HCT116 (cell line): ENCODE measurements around the gene GAMT. TPM values are rescaled to one million over a fixed set of nuclear protein-coding genes. Genes with fewer than 3 reads are reported as not detected.

Experiments
- ATAC-seq: fragments of 200-7000 bp; cut with Tn5 transposase; 2 replicates; pipeline ENCODE4 v1.9.1; 2020; ENCODE audit warnings: mild to moderate bottlenecking, moderate library complexity
- BruUV-seq: library from RNA; stranded (reverse); fragments of 400-500 nt; replicated peaks from 2 replicates; lab custom pipeline; 2021; lab: Mats Ljungman, UMichigan
- CTCF ChIA-PET: fragments of 300-600 bp; sonication (Branson Sonifier 250); formaldehyde crosslinking; loops from one replicate; lab custom pipeline; 2021; ENCODE audit warnings: antibody characterized with exemption; lab: Charles Lee
- POLR2A ChIA-PET: fragments of 300-600, 350-600 bp; sonication (Branson Sonifier 250); formaldehyde crosslinking; loops from one replicate; lab custom pipeline; 2021; ENCODE audit warnings: antibody characterized with exemption; lab: Charles Lee
- RAD21 ChIA-PET, 2 experiments: fragments of 300-600 bp; sonication (Branson Sonifier 250); formaldehyde crosslinking; loops; one replicate each; lab custom pipeline; 2023; ENCODE audit warnings: low total read pairs in 2 of 2; ENCODE audit not compliant: uncharacterized antibody in 2 of 2, unreplicated experiment in 2 of 2, low non-redundant PET in 1 of 2; lab: Charles Lee
- DNase-seq: peaks from one replicate; pipeline ENCODE4 v3.0.0-alpha.2; 2010; ENCODE audit warnings: low read depth, low spot score
- H2AFZ ChIP-seq: fragments of 200-600 bp; shearing (Covaris generic), sonication (generic); 2 replicates; pipeline ENCODE4 v1.6.1; 2017; ENCODE audit warnings: low read depth, mixed run types, mixed read lengths, antibody characterized with exemption, low read length; ENCODE audit not compliant: poor library complexity, severe bottlenecking
- H3K27ac ChIP-seq: 2 replicates; pipeline ENCODE4 v1.5.1; 2012; ENCODE audit warnings: low read depth, low read length
- H3K27me3 ChIP-seq: fragments of 200-600 bp; sonication (generic); 2 replicates; pipeline ENCODE4 v1.6.1; 2016; ENCODE audit warnings: mixed run types, low read length, mixed read lengths; ENCODE audit not compliant: insufficient read depth
- H3K36me3 ChIP-seq, 2 experiments: fragments of 200-500 bp in 1 of 2; fragments of 200-600 bp in 1 of 2; sonication (Bioruptor generic) in 1 of 2; sonication (generic) in 1 of 2; 2 replicates each; pipeline versions ENCODE4 v1.5.1 to v1.6.1; 2014 to 2016; ENCODE audit warnings: low read length in 2 of 2, inconsistent platforms in 1 of 2, mixed read lengths in 1 of 2, mixed run types in 1 of 2; ENCODE audit not compliant: insufficient read depth in 2 of 2, control insufficient read depth in 1 of 2
- H3K4me1 ChIP-seq, 2 experiments: fragments of 200-600 bp in 1 of 2; sonication (generic) in 1 of 2; 2 replicates each; pipeline versions ENCODE4 v1.5.1 to v1.6.1; 2012 to 2017; ENCODE audit warnings: low read length in 2 of 2, inconsistent platforms in 1 of 2, mild to moderate bottlenecking in 1 of 2, mixed read lengths in 1 of 2, mixed run types in 1 of 2, moderate library complexity in 1 of 2; ENCODE audit not compliant: insufficient read depth in 2 of 2, control insufficient read depth in 1 of 2
- H3K4me2 ChIP-seq: fragments of 200-600 bp; sonication (generic); 2 replicates; pipeline ENCODE4 v1.6.1; 2017; ENCODE audit warnings: mixed run types, low read length, mixed read lengths
- H3K4me3 ChIP-seq, 2 experiments: fragments of 200-600 bp in 1 of 2; sonication (generic) in 1 of 2; replicated peaks in 1 of 2; 2 replicates each; pipeline ENCODE4 v1.5.1; 2011 to 2016; ENCODE audit warnings: low read length in 2 of 2, control low read depth in 1 of 2, low read depth in 1 of 2, mild to moderate bottlenecking in 1 of 2, mixed read lengths in 1 of 2, mixed run types in 1 of 2
- H3K79me2 ChIP-seq: fragments of 200-600 bp; sonication (generic); 2 replicates; pipeline ENCODE4 v1.6.1; 2017; ENCODE audit warnings: mild to moderate bottlenecking, mixed run types, low read length, moderate library complexity, mixed read lengths; ENCODE audit not compliant: insufficient read depth
- H3K9ac ChIP-seq: fragments of 200-600 bp; sonication (generic); 2 replicates; pipeline ENCODE4 v1.6.1; 2016; ENCODE audit warnings: low read length, mixed read lengths
- H3K9me2 ChIP-seq: fragments of 200-600 bp; sonication (generic), shearing (Covaris generic); 2 replicates; pipeline ENCODE4 v1.6.1; 2017; ENCODE audit warnings: mixed run types, mild to moderate bottlenecking, moderate library complexity; ENCODE audit not compliant: insufficient read depth
- H3K9me3 ChIP-seq, 2 experiments: fragments of 200-500 bp in 1 of 2; fragments of 200-600 bp in 1 of 2; sonication (Bioruptor generic) in 1 of 2; sonication (generic) in 1 of 2; 2 replicates each; pipeline ENCODE4 v1.6.1; 2014 to 2017; ENCODE audit warnings: low read length in 2 of 2, mixed read lengths in 2 of 2, inconsistent platforms in 1 of 2, low read depth in 1 of 2, mild to moderate bottlenecking in 1 of 2, mixed run types in 1 of 2, moderate library complexity in 1 of 2; ENCODE audit not compliant: control insufficient read depth in 1 of 2, insufficient read depth in 1 of 2
- H4K20me1 ChIP-seq: fragments of 200-600 bp; sonication (generic), shearing (Covaris generic); 2 replicates; pipeline ENCODE4 v1.6.1; 2017; ENCODE audit warnings: mixed run types, mild to moderate bottlenecking, moderate library complexity; ENCODE audit not compliant: insufficient read depth
- ATF3 ChIP-seq: IDR thresholded peaks from 2 replicates; pipeline ENCODE4 v1.6.1; 2012
- CBX3 ChIP-seq: IDR thresholded peaks from 2 replicates; pipeline ENCODE4 v1.6.1; 2012; ENCODE audit warnings: low read depth
- CEBPB ChIP-seq: IDR thresholded peaks from 2 replicates; pipeline ENCODE4 v1.6.1; 2012; ENCODE audit warnings: low read depth
- CTCF ChIP-seq, 3 experiments: fragments of 200-600 bp in 1 of 3; sonication (generic) in 1 of 3; IDR thresholded peaks in 2 of 3; conservative IDR thresholded peaks in 1 of 3; 2 replicates each; pipeline ENCODE4 v1.5.1; 2012 to 2017; ENCODE audit warnings: low read depth in 2 of 3, low read length in 2 of 3, antibody characterized with exemption in 1 of 3, borderline replicate concordance in 1 of 3, control low read depth in 1 of 3, mild to moderate bottlenecking in 1 of 3, mixed read lengths in 1 of 3, mixed run types in 1 of 3, moderate library complexity in 1 of 3; ENCODE audit not compliant: insufficient read depth in 1 of 3
- EGR1 ChIP-seq: IDR thresholded peaks from 2 replicates; pipeline ENCODE4 v1.6.1; 2012; ENCODE audit warnings: low read depth
- ELF1 ChIP-seq: IDR thresholded peaks from 2 replicates; pipeline ENCODE4 v1.6.1; 2012; ENCODE audit warnings: low read depth, borderline replicate concordance
- EZH2 ChIP-seq: fragments of 200-600 bp; sonication (generic); IDR thresholded peaks from 2 replicates; pipeline ENCODE4 v1.6.1; 2017; ENCODE audit warnings: antibody characterized with exemption, mixed run types
- JUND ChIP-seq: IDR thresholded peaks from 2 replicates; pipeline ENCODE4 v1.6.1; 2012
- POLR2A ChIP-seq: IDR thresholded peaks from 2 replicates; pipeline ENCODE4 v1.7.0; 2011; ENCODE audit warnings: borderline replicate concordance; ENCODE audit not compliant: insufficient read depth, insufficient read length; ENCODE audit errors: extremely low read depth
- RAD21 ChIP-seq: IDR thresholded peaks from 2 replicates; pipeline ENCODE4 v1.6.1; 2012; ENCODE audit warnings: low read depth, mild to moderate bottlenecking
- REST ChIP-seq: IDR thresholded peaks from 2 replicates; pipeline ENCODE4 v1.6.1; 2012; ENCODE audit warnings: low read depth
- SP1 ChIP-seq: IDR thresholded peaks from 2 replicates; pipeline ENCODE4 v1.6.1; 2012; ENCODE audit warnings: low read depth
- SRF ChIP-seq: IDR thresholded peaks from 2 replicates; pipeline ENCODE4 v1.6.1; 2012; ENCODE audit warnings: low read depth
- YY1 ChIP-seq: IDR thresholded peaks from 2 replicates; pipeline ENCODE4 v1.6.1; 2011; ENCODE audit warnings: low read length, low read depth, moderate library complexity, mild to moderate bottlenecking; ENCODE audit not compliant: insufficient replicate concordance; ENCODE audit errors: extremely low read depth
- ZFX ChIP-seq: fragments of 450-650 bp; IDR thresholded peaks from 2 replicates; pipeline ENCODE4 v1.6.1; 2017
- ZNF274 ChIP-seq: fragments of 200-500 bp; sonication (Bioruptor generic); IDR thresholded peaks from 2 replicates; pipeline ENCODE4 v1.6.1; 2014; ENCODE audit warnings: mild to moderate bottlenecking, low read depth, low read length, inconsistent platforms
- intact Hi-C: fragments of 100-400 bp; cut with micrococcal nuclease; formaldehyde crosslinking; loops from 2 replicates; pipeline ENCODE4 v1.10.0; 2022
- total RNA-seq: library from RNA; stranded (reverse); gene quantifications from one replicate; pipeline ENCODE4 v1.2.1, GENCODE V29; 2021; ENCODE audit not compliant: unreplicated experiment

GAMT gene
- total RNA-seq, 1 experiment from 2014 or later: 102 TPM

GRCh38 chr19:1376415-1376805, 24.9 kb downstream of the GAMT start:
- TF ChIP-seq EZH2 (no peak), POLR2A (no peak), CTCF (IDR thresholded peaks at IDR 0.05 in 2 of 3, conservative IDR thresholded peaks at IDR 0.05 in 1 of 3; ENCODE audit: borderline replicate concordance in 1 of 3, insufficient read depth in 1 of 3, low read depth in 2 of 3, low read length in 2 of 3) (no peak), ATF3 (no peak), ELF1 (no peak), CEBPB (no peak), SRF (no peak), RAD21 (no peak), SP1 (no peak)
- Histone ChIP-seq H2AFZ (no peak overlapping the region), H3K4me1 (no peaks in the 10 kb centered on the region), H3K27ac (no peak overlapping the region), H3K9me3 (no peaks in the 10 kb centered on the region), H3K4me3 (no peak overlapping the region), H3K9ac (no peak overlapping the region), H3K27me3 (no peaks in the 10 kb centered on the region), H3K36me3 (peaks cover 11 to 21% of the 10 kb centered on the region in 2 experiments; a peak in 3 of 4 replicates), H4K20me1 (no peaks in the 10 kb centered on the region), H3K79me2 (no peaks in the 10 kb centered on the region), H3K9me2 (no peaks in the 10 kb centered on the region), H3K4me2 (no peak overlapping the region)
- RAD21 ChIA-PET: interaction anchor here in 1 of 2 experiments (0.7 kb wide), 1 partner anchor 381 kb away, joined by 6 read pairs; no protein-coding TSS in a partner anchor
- CTCF ChIA-PET: interaction anchor here (0.9 kb wide), 1 partner anchor 12 kb away, joined by 3 read pairs; no protein-coding TSS in a partner anchor
- POLR2A ChIA-PET: no interaction called here
- ATAC-seq (no peak), DNase-seq (no peak)
- BruUV-seq: no TSS peak
- intact Hi-C loops: no loop called here

- ChIA-PET POLR2A (no interaction called here), CTCF (no interaction called here), RAD21 (no interaction called here)
- Histone ChIP-seq H2AFZ (no peak overlapping the region), H3K9me3 (no peaks in the 10 kb centered on the region), H3K9ac (no peak overlapping the region), H4K20me1 (no peaks in the 10 kb centered on the region), H3K36me3 (peaks cover 16 to 31% of the 10 kb centered on the region in 2 experiments), H3K27ac (no peak overlapping the region), H3K9me2 (no peaks in the 10 kb centered on the region), H3K27me3 (no peaks in the 10 kb centered on the region), H3K4me2 (no peak overlapping the region), H3K79me2 (no peaks in the 10 kb centered on the region), H3K4me1 (no peaks in the 10 kb centered on the region), H3K4me3 (no peak overlapping the region)
- ATAC-seq (no peak), DNase-seq (no peak)
- no TSS peak for BruUV-seq
- intact Hi-C loops: no loop called here
- TF ChIP-seq SP1: no peak
- no peak for TF ChIP-seq REST
- no peak for TF ChIP-seq ZNF274
- TF ChIP-seq CEBPB: no peak
- no peak for TF ChIP-seq EZH2
- TF ChIP-seq SRF: no peak
- no peak for TF ChIP-seq YY1
- TF ChIP-seq EGR1: no peak
- TF ChIP-seq ZFX: no peak
- TF ChIP-seq ELF1: no peak
- TF ChIP-seq POLR2A: no peak
- no peak for TF ChIP-seq JUND
- no peak for TF ChIP-seq CBX3
Measured at GRCh38 chr19:1374250-1374577, 27.1 kb downstream of the GAMT start.
